Measurements from ENCODE around the gene HRH3. TPM values are rescaled to one million over a fixed set of nuclear protein-coding genes. Genes with fewer than 3 reads are reported as not detected.

Gene HRH3
- total RNA-seq, 1 donor from 2014 or later, result 0.09 TPM

DNA sequence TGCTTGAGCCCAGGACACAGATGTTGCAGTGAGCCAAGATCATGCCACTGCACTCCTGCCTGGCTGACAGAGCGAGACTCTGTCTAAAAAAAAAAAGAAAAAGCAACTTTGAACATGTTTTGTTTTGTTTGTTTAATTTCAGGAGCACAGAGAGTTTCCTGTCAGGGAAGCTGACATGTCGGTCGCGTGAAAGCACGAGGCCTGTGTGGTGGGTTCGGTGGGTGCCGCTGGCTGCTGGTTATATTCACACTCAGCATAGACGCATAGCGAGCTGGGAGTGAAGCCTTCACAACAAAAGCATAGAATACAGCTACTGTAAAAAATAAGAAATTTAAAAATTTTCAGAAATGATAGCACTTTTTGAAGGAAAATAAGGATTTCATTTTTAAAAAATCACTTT is 22.8 kb downstream of the HRH3 start:
- Histone ChIP-seq H3K27ac (no peak overlapping the region), H3K9me3 (ENCODE audit: low read depth) (no peaks in the 10 kb centered on the region), H3F3A (ENCODE audit: low read depth) (no peaks in the 10 kb centered on the region), H3K9ac (no peak overlapping the region), H2AFZ (replicated peaks) (no peak overlapping the region), H3K36me3 (no peaks in the 10 kb centered on the region), H4K20me1 (ENCODE audit: low read depth) (peaks cover 6% of the 10 kb centered on the region), H3K4me2 (no peak overlapping the region), H3K4me1 (no peaks in the 10 kb centered on the region), H3K4me3 (no peak overlapping the region), H3K27me3 (no peaks in the 10 kb centered on the region), H3K79me2 (ENCODE audit: low read depth) (no peaks in the 10 kb centered on the region)
- TF ChIP-seq, protein P1, sequence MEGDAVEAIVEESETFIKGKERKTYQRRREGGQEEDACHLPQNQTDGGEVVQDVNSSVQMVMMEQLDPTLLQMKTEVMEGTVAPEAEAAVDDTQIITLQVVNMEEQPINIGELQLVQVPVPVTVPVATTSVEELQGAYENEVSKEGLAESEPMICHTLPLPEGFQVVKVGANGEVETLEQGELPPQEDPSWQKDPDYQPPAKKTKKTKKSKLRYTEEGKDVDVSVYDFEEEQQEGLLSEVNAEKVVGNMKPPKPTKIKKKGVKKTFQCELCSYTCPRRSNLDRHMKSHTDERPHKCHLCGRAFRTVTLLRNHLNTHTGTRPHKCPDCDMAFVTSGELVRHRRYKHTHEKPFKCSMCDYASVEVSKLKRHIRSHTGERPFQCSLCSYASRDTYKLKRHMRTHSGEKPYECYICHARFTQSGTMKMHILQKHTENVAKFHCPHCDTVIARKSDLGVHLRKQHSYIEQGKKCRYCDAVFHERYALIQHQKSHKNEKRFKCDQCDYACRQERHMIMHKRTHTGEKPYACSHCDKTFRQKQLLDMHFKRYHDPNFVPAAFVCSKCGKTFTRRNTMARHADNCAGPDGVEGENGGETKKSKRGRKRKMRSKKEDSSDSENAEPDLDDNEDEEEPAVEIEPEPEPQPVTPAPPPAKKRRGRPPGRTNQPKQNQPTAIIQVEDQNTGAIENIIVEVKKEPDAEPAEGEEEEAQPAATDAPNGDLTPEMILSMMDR (IDR thresholded peaks at IDR 0.05), result no peak
- TF ChIP-seq EZH2phosphoT487 (IDR thresholded peaks at IDR 0.05), result no peak
- TF ChIP-seq EZH2 (IDR thresholded peaks at IDR 0.05), result no peak
- no peak for DNase-seq (ENCODE audit: low spot score)
- H3K36me3 Mint-ChIP-seq, result peaks cover 18% of the 10 kb centered on the region
- H3K9me3 Mint-ChIP-seq, result no peaks in the 10 kb centered on the region
- no peaks in the 10 kb centered on the region for H3K4me1 Mint-ChIP-seq
- H3K27me3 Mint-ChIP-seq (ENCODE audit: insufficient read depth, low read depth), result no peaks in the 10 kb centered on the region
- no peak overlapping the region for H3K27ac Mint-ChIP-seq
- no peak overlapping the region for H3K4me3 Mint-ChIP-seq

DNA sequence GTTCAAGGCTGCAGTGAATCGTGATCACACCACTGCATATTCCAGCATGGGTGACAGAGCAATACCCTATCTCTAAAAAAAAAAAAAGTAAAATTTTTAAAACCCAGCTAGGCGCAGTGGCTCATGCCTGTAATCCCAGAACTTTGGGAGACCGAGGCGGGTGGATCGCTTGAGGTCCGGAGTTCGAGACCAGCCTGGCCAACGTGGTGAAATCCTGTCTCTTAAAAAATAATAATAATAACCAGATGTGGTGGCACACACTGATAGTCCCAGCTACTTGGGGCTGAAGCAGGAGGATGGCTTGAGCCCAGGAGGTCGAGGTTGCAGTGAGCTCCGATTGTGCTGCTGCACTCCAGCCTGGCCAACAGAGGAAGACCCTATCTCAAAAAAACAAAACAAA is 23.8 kb downstream of the HRH3 start:
- no peaks in the 10 kb centered on the region for H3K9me3 ChIP-seq (ENCODE audit: low read depth)
- no peaks in the 10 kb centered on the region for H3K4me1 ChIP-seq
- Mint-ChIP-seq H3K4me1 (no peaks in the 10 kb centered on the region), H3K4me3 (no peak overlapping the region), H3K36me3 (peaks cover 15% of the 10 kb centered on the region), H3K9me3 (no peaks in the 10 kb centered on the region), H3K27me3 (ENCODE audit: insufficient read depth, low read depth) (no peaks in the 10 kb centered on the region), H3K27ac (no peak overlapping the region)
- H3F3A ChIP-seq (ENCODE audit: low read depth), result no peaks in the 10 kb centered on the region
- TF ChIP-seq EZH2 (IDR thresholded peaks at IDR 0.05) (no peak), EZH2phosphoT487 (IDR thresholded peaks at IDR 0.05) (no peak)
- TF ChIP-seq, protein P1 (IDR thresholded peaks at IDR 0.05), result no peak
- H3K9ac ChIP-seq, result no peak overlapping the region
- no peaks in the 10 kb centered on the region for H3K79me2 ChIP-seq (ENCODE audit: low read depth)
- H3K4me3 ChIP-seq, result no peak overlapping the region
- H3K27ac ChIP-seq, result no peak overlapping the region
- H3K27me3 ChIP-seq, result no peaks in the 10 kb centered on the region
- no peak for DNase-seq (ENCODE audit: low spot score)
- H2AFZ ChIP-seq (replicated peaks), result no peak overlapping the region
- no peaks in the 10 kb centered on the region for H3K36me3 ChIP-seq
- H3K4me2 ChIP-seq, result no peak overlapping the region
- peaks cover 6% of the 10 kb centered on the region for H4K20me1 ChIP-seq (ENCODE audit: low read depth)

DNA sequence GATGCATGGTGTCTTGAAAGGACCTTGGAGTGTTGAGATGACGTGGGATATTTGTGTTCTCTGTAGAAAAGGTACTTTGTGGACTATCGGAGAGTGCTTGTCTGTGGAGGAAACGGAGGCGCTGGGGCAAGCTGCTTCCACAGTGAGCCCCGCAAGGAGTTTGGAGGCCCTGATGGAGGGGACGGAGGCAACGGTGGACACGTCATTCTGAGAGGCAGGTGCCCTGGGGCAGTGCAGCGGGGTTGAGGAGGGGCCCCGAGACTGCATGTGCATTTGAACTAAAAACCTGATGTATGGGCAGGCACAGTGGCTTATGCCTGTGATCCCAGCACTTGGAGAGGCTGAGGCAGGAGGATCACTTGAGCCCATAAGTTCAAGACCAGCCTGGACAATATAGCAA is 24.3 kb downstream of the HRH3 start:
- H3K4me3 ChIP-seq, result no peak overlapping the region
- Mint-ChIP-seq H3K36me3 (peaks cover 17% of the 10 kb centered on the region), H3K9me3 (no peaks in the 10 kb centered on the region), H3K27ac (no peak overlapping the region), H3K4me1 (no peaks in the 10 kb centered on the region), H3K27me3 (ENCODE audit: insufficient read depth, low read depth) (no peaks in the 10 kb centered on the region), H3K4me3 (no peak overlapping the region)
- no peaks in the 10 kb centered on the region for H3F3A ChIP-seq (ENCODE audit: low read depth)
- H2AFZ ChIP-seq (replicated peaks), result no peak overlapping the region
- H3K9me3 ChIP-seq (ENCODE audit: low read depth), result no peaks in the 10 kb centered on the region
- H3K27me3 ChIP-seq, result no peaks in the 10 kb centered on the region
- H3K27ac ChIP-seq, result no peak overlapping the region
- TF ChIP-seq, protein P1 (IDR thresholded peaks at IDR 0.05), result no peak
- TF ChIP-seq EZH2phosphoT487 (IDR thresholded peaks at IDR 0.05) (no peak), EZH2 (IDR thresholded peaks at IDR 0.05) (no peak)
- H3K4me2 ChIP-seq, result no peak overlapping the region
- peaks cover 6% of the 10 kb centered on the region for H4K20me1 ChIP-seq (ENCODE audit: low read depth)
- no peak overlapping the region for H3K9ac ChIP-seq
- H3K36me3 ChIP-seq, result no peaks in the 10 kb centered on the region
- no peaks in the 10 kb centered on the region for H3K4me1 ChIP-seq
- DNase-seq (ENCODE audit: low spot score), result no peak
- no peaks in the 10 kb centered on the region for H3K79me2 ChIP-seq (ENCODE audit: low read depth)

DNA sequence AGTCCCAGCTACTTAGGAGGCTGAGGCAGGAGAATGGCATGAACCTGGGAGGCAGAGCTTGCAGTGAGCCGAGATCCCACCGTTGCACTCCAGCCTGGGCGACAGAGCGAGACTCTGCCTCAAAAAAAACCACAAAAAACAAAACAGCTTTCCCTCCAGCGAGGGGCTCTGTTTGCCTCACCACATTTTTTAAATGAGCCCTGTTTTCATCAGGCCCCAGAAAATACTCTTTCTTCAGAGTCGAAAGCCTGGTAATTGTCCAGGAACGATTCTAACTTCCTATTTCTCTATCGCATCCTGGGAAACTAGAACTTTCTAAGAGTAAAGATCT is 25.0 kb downstream of the HRH3 start:
- Histone ChIP-seq H3K4me2 (no peak overlapping the region), H3F3A (ENCODE audit: low read depth) (no peaks in the 10 kb centered on the region), H3K4me1 (no peaks in the 10 kb centered on the region), H3K9ac (no peak overlapping the region), H3K36me3 (no peaks in the 10 kb centered on the region), H3K27me3 (no peaks in the 10 kb centered on the region), H3K79me2 (ENCODE audit: low read depth) (no peaks in the 10 kb centered on the region), H2AFZ (replicated peaks) (no peak overlapping the region), H3K27ac (no peak overlapping the region), H3K4me3 (no peak overlapping the region), H3K9me3 (ENCODE audit: low read depth) (no peaks in the 10 kb centered on the region), H4K20me1 (ENCODE audit: low read depth) (peaks cover 6% of the 10 kb centered on the region)
- Mint-ChIP-seq H3K9me3 (no peaks in the 10 kb centered on the region), H3K27me3 (ENCODE audit: insufficient read depth, low read depth) (no peaks in the 10 kb centered on the region), H3K4me3 (no peak overlapping the region), H3K4me1 (no peaks in the 10 kb centered on the region), H3K27ac (no peak overlapping the region), H3K36me3 (peaks cover 14% of the 10 kb centered on the region)
- TF ChIP-seq EZH2phosphoT487 (IDR thresholded peaks at IDR 0.05) (no peak), EZH2 (IDR thresholded peaks at IDR 0.05) (no peak)
- TF ChIP-seq, protein P1 (IDR thresholded peaks at IDR 0.05), result no peak
- DNase-seq (ENCODE audit: low spot score), result no peak
